GM10248 (cell line): ENCODE measurements around the gene EGFR.

Source experiments
- CTCF ChIA-PET: fragments of 300-600 bp; sonication (Branson Sonifier 250); formaldehyde crosslinking; extraction: SDS; loops from one replicate; lab custom pipeline; 2021; ENCODE audit warnings: antibody characterized with exemption; lab: Yijun Ruan, JAX
- POLR2A ChIA-PET: fragments of 350-650 bp; sonication (Branson Sonifier 250); formaldehyde crosslinking; extraction: SDS; loops from one replicate; lab custom pipeline; 2020; ENCODE audit warnings: antibody characterized with exemption; lab: Yijun Ruan, JAX
- DNase-seq: peaks from one replicate; pipeline ENCODE4 v3.0.0; 2012; ENCODE audit errors: extremely low spot score
- TF ChIP-seq, protein P1 (sequence below): IDR thresholded peaks from 2 replicates; pipeline ENCODE4 v1.5.1; 2012; ENCODE audit warnings: mild to moderate bottlenecking, low read depth; ENCODE audit errors: extremely low read depth, missing control alignments, control extremely low read depth

Gene EGFR

DNA sequence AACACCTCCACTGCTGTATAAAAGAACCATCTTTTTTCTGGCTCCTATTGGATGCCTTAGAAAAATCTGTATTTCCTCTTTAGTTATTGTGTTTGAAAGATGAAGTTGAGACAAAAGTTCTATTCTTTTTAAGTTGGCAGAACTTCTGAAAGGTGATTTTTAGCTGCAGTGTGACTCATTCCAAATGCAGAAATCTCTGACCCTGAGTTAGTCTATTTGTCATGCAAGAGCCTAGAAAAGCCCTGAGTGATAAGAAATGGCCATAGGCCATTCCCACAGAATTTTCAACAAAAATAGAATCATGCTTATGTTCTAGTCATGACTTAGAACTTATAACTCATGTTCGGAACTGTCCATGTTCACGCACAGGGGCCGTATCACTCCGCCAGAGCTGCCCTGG lies 89.1 kb downstream of the EGFR start:
- CTCF ChIA-PET = no interaction called here
- DNase-seq = no peak
- TF ChIP-seq, protein P1, sequence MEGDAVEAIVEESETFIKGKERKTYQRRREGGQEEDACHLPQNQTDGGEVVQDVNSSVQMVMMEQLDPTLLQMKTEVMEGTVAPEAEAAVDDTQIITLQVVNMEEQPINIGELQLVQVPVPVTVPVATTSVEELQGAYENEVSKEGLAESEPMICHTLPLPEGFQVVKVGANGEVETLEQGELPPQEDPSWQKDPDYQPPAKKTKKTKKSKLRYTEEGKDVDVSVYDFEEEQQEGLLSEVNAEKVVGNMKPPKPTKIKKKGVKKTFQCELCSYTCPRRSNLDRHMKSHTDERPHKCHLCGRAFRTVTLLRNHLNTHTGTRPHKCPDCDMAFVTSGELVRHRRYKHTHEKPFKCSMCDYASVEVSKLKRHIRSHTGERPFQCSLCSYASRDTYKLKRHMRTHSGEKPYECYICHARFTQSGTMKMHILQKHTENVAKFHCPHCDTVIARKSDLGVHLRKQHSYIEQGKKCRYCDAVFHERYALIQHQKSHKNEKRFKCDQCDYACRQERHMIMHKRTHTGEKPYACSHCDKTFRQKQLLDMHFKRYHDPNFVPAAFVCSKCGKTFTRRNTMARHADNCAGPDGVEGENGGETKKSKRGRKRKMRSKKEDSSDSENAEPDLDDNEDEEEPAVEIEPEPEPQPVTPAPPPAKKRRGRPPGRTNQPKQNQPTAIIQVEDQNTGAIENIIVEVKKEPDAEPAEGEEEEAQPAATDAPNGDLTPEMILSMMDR = no peak
- POLR2A ChIA-PET = no interaction called here

DNA sequence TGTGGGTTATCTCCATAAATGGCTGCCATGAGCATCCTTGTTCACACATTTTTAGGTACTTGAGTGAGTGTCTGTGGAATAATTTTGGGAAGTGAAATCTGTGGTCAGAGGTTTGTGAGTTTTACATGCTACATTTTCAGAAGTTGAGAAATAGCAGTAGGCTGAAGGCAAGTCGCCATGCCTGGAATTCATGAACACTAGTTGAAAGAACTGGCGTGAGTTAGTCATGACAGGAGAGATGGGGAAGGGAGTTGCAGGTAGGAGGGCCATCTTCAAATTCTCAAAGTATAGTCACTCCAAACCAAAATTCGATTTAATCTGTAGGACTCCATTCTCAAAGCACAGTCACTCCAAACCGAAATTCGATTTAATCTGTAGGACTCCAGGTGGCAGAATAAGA lies 89.6 kb downstream of the EGFR start:
- TF ChIP-seq, protein P1 = no peak
- ChIA-PET CTCF (no interaction called here), POLR2A (no interaction called here)
- no peak for DNase-seq

- ChIA-PET POLR2A (no interaction called here), CTCF (no interaction called here)
- no peak for DNase-seq
- TF ChIP-seq, protein P1 = no peak
These were observed 90.0 kb downstream of the EGFR start for GRCh38 chr7:55108818-55109217.

- TF ChIP-seq, protein P1 = no peak
- ChIA-PET POLR2A (no interaction called here), CTCF (interaction anchor here (0.7 to 1.1 kb wide), 2 partner anchors 16 to 20 kb away, joined by 3 read pairs; no protein-coding TSS in a partner anchor)
- DNase-seq = no peak
These were observed 90.8 kb downstream of the EGFR start for GRCh38 chr7:55109404-55110167.

- TF ChIP-seq, protein P1 = no peak
- ChIA-PET POLR2A (no interaction called here), CTCF (interaction anchor here (0.7 to 1.1 kb wide), 2 partner anchors 15 to 19 kb away, joined by 3 read pairs; no protein-coding TSS in a partner anchor)
- no peak for DNase-seq
These were observed 91.6 kb downstream of the EGFR start for GRCh38 chr7:55110282-55110992.

DNA sequence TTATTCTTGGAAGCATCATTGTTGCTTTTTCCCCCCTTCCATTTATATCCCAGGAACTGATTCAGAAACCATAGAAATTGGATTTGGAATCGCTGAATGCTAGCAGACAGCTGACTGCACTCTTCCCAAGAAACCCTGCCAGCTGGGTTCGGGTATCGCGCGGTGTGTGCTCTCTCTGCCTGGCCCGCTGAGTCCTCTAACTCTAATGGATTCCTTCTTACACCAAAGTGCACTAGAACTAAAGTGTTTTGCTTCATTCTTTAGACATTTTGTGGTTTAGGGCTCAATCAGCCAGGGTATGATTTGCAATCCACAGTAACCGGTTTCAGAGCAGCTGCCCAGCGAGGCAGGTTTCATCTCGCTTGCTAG lies 92.2 kb downstream of the EGFR start:
- TF ChIP-seq, protein P1 = no peak
- DNase-seq = no peak
- ChIA-PET CTCF (interaction anchor here (1.1 kb wide), 1 partner anchor 18 kb away, joined by 3 read pairs; no protein-coding TSS in a partner anchor), POLR2A (no interaction called here)
